ENCODE results near the gene CAMK2A.

- TF ChIP-seq CTCF (IDR thresholded peaks at IDR 0.05) (no peak), POLR2A (IDR thresholded peaks at IDR 0.05) (no peak)
Observed at GRCh38 chr5:150189728-150190502, 99.7 kb downstream of the CAMK2A start, which contains the start of gene SLC6A7.
